OCI-LY3 (cell line): ENCODE results near the gene UNC13B.

Source experiments
- CTCF ChIP-seq: fragments of 200-600, 300-600 bp; sonication (generic); IDR thresholded peaks from 2 replicates; pipeline ENCODE4 v1.5.1; 2014; ENCODE audit warnings: antibody characterized with exemption, low read length, low read depth
- EZH2phosphoT487 ChIP-seq: fragments of 200-600 bp; shearing (Covaris generic); IDR thresholded peaks from 2 replicates; pipeline ENCODE4 v1.6.1; 2018; ENCODE audit warnings: antibody characterized with exemption, mixed run types, low read depth

GRCh38 chr9:35272989-35273388 is 111.2 kb downstream of the UNC13B start:
- TF ChIP-seq CTCF: no peak
- no peak for TF ChIP-seq EZH2phosphoT487
